GM19099 (cell line): ENCODE measurements around the gene EFCC1.

Experiments used
- POLR2A ChIP-seq: IDR thresholded peaks from 3 replicates; pipeline ENCODE4 v1.6.1; 2011; ENCODE audit warnings: low read depth; ENCODE audit not compliant: insufficient read length; ENCODE audit errors: extremely low read depth

Gene EFCC1, protein sequence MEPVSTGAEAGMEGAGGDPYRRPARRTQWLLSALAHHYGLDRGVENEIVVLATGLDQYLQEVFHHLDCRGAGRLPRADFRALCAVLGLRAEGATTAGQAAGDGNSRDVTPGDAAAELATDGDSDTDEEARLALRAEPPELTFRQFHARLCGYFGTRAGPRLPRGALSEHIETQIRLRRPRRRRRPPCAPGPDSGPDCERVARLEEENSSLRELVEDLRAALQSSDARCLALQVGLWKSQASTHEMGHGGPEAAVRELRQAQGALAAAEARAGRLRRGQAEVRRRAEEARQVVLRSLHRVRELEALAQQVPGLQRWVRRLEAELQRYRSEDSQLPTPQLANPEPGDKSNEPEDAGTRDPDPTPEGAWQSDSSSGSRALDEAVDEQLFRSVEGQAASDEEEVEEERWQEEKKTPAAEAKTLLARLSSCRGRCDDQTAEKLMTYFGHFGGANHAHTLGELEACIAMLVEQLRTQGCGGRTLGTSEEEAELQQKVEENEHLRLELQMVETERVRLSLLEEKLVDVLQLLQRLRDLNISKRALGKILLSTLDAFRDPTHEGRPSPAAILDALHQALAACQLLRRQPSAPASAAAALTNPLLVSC

DNA sequence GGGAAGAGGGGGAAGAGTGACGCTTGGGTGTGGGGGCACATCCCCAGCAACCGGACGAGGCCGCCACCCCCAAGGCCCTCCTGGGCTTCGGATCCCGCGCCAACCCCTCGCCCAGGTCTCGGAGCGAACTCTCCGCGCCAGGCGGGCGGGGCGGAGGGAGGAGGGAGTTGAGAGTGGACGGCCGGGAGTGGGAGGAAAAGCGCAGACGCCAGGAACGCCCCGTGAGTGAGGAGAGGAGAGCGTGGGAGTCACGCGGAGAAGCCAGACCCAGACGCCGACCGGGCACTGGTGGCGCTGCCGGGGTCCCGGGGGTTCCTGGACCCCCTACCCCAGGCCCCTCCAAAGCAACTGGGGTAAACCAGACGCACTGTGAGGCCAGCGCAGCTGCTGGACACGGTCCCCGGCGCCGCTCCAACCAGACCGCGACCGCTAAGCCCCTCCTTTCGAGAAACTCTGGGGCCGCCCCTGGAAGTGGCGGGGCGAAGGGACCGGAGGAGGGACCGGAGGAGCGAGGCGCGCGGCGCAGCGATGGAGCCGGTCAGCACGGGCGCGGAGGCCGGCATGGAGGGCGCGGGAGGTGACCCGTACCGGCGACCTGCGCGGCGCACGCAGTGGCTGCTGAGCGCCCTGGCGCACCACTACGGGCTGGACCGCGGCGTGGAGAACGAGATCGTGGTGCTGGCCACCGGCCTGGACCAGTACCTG is at the start of gene EFCC1:
Gene EFCC1 (plus strand): TSS at position 204 of the 705 bp plus-strand sequence. CDS start 325 bp downstream, at position 529.
- TF ChIP-seq POLR2A: no peak

- no peak for TF ChIP-seq POLR2A
Observed at GRCh38 chr3:128956440-128956839, 44.7 kb upstream of the EFCC1 start.

- no peak for TF ChIP-seq POLR2A
Observed at GRCh38 chr3:128965280-128965679, 35.8 kb upstream of the EFCC1 start.

- TF ChIP-seq POLR2A: no peak
Observed at GRCh38 chr3:128965818-128966217, 35.3 kb upstream of the EFCC1 start.

DNA sequence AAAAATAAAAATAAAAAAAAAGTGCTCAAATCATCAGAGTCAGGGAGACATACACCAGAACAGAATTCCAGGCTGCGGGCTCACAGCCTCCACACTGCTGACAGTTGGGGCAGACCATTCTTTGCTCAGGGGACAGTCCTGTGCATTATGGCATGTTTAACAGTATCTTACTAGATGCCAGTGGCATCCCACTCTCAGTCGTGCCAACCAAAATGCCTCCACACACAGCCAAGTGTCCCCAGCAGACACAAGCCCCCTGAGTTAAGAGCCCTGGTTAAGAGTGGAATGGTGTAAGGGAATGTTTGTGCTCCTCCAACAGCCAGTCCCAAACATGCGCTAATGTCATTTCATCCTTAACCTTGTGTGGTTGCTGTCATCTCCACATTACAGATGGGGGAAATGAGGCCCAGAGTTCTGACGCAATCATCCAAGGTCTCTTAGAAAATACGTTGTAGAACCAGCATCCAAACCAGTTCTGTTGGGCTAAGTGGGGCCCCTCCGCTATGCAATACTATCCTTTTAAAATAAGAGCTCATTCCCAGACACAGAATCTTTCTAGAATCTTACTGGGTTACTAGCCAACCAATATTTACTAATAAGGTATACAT is 33.3 kb upstream of the EFCC1 start:
- TF ChIP-seq POLR2A: no peak

DNA sequence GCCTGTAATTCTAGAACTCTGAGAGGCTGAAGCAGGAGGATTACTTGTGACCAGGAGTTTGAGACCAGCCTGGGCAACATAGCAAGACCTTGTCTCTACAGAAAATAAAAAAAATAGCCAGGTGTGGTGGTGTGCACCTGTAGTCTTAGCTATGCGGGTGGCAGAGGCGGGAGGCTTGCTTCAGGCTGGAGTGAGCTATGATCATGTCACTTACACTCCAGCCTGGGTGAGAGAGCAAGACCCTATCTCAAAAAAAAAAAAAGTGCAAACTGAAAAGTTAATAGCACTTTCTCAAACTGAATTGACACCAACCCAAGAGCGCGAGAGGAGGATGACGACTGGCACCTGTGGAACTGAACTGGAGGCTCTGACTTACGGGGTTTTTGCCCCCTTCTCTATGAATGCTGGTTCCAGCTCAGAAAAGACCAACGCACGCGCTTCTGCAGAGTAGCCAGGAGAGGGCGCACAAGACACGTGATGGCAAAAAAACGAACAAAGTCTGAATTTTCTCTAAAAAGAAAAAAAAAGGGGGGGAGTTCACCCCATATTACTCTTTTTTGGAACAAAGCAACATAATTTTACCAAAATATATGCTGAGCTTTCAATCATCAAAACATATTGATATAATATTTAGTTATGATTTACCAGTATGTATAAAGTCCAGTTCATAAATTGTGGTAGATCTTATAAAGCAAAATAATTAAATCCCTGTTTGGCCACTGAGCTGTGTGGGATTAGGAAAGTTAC is 30.9 kb upstream of the EFCC1 start:
- no peak for TF ChIP-seq POLR2A

DNA sequence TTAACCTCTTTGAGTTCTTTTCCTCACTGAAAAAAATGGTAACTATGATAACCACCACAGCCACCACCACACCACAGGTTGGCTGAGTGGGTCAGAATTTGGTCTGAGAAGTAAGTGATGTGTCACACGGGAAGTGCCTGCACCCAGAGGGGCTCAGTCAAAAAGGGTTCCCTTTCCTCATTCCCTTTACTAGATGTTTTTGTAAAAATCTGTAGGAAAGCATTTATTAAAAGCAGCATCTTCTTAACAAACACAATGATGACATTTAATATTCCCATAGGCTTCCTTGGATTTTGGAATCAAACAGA is 30.4 kb upstream of the EFCC1 start:
- TF ChIP-seq POLR2A: no peak

- no peak for TF ChIP-seq POLR2A
Observed at GRCh38 chr3:128971421-128972100, 29.5 kb upstream of the EFCC1 start.

DNA sequence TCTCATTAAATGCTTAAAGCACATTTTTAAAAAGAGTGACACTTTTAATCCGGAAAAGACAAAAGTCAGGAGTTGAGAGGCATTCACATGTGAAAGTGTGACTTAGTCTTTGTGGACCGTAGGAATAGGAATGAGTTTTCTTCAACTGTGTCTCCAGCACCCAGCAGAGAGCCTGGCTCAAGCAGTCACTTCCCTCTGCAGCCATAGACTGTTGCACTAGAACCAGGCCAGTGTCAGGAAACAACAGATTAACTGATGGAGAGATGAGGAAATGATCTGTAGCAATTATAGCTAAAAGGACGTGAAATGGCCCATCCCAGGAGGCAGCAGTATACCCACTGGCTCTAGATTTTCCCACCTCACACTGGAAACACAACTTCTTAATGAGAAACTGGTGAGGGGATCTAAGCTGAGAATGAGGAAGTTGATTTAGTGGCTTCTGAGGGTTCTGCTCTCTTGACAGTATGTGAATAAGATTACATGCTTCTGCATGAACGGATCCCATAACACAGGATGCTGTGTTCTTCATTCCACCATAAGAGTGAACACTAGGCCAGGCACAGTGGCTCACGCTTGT is 27.0 kb upstream of the EFCC1 start:
- no peak for TF ChIP-seq POLR2A

GRCh38 chr3:128975276-128975675 is 25.8 kb upstream of the EFCC1 start:
- no peak for TF ChIP-seq POLR2A

DNA sequence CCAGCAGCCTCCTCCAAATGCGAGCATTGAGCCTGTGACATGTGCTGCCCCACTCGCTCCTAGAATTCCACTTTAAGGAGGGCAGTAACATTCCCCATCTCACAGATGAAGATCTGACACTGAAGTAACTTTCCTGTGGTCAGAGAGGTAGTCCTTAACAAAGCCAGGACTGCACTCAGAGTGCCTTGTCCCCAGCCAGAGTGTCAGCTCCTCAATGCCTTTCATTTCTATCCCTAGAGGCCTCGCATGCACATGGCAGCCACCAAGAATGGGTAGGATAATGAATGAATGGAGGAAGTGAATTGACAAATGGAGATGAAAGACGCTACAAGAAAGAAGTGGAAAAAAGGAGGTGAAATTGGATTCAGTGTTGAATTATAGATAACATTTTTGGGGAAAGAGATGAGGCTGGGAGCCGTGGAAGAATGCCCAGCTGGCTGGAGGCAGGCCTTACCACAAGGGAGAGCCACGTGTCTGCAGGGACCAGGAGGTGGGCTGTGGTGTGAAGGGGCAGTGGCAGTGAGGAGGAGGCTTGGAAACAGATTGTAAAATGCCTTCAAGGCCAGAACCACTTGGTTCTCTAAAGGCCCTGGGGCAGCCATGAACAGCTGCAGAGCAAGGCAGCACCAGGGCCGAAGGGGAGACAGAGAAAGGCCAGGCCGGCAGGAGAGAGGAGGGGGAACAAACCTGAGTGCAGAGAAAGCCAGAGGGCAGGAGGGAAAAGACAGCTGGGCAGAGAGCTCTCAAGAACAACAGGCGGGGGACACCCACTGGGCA is 17.6 kb upstream of the EFCC1 start:
- TF ChIP-seq POLR2A: no peak

GRCh38 chr3:128984596-128984995 is 16.5 kb upstream of the EFCC1 start:
- TF ChIP-seq POLR2A: no peak

- TF ChIP-seq POLR2A: no peak
Observed at GRCh38 chr3:128987302-128988100, 13.6 kb upstream of the EFCC1 start.

- TF ChIP-seq POLR2A: no peak
Observed at GRCh38 chr3:128988286-128988685, 12.8 kb upstream of the EFCC1 start.
